Mammary epithelial cell (primary cell): ENCODE results near the gene DSC3.

Source experiments
- EZH2 ChIP-seq: IDR thresholded peaks from 2 replicates; pipeline ENCODE4 v1.6.1; 2012; ENCODE audit warnings: low read length, inconsistent platforms, borderline replicate concordance
- TF ChIP-seq, protein P1 (sequence below), 2 donors: IDR thresholded peaks in 1 of 2; conservative IDR thresholded peaks in 1 of 2; 2 replicates each; pipeline ENCODE4 v1.5.1; 2011 to 2012; ENCODE audit warnings: inconsistent platforms in 2 of 2, low read length in 2 of 2, mild to moderate bottlenecking in 2 of 2, control low read depth in 1 of 2, low read depth in 1 of 2; ENCODE audit not compliant: insufficient read depth in 1 of 2; ENCODE audit errors: extremely low read depth in 1 of 2

- TF ChIP-seq, protein P1, sequence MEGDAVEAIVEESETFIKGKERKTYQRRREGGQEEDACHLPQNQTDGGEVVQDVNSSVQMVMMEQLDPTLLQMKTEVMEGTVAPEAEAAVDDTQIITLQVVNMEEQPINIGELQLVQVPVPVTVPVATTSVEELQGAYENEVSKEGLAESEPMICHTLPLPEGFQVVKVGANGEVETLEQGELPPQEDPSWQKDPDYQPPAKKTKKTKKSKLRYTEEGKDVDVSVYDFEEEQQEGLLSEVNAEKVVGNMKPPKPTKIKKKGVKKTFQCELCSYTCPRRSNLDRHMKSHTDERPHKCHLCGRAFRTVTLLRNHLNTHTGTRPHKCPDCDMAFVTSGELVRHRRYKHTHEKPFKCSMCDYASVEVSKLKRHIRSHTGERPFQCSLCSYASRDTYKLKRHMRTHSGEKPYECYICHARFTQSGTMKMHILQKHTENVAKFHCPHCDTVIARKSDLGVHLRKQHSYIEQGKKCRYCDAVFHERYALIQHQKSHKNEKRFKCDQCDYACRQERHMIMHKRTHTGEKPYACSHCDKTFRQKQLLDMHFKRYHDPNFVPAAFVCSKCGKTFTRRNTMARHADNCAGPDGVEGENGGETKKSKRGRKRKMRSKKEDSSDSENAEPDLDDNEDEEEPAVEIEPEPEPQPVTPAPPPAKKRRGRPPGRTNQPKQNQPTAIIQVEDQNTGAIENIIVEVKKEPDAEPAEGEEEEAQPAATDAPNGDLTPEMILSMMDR (conservative IDR thresholded peaks at IDR 0.05 in 1 of 2, IDR thresholded peaks at IDR 0.05 in 1 of 2; ENCODE audit: extremely low read depth in 1 of 2, insufficient read depth in 1 of 2, low read depth in 1 of 2, low read length in 2 of 2) = no peak
- TF ChIP-seq EZH2 = no peak
These were observed 21.6 kb upstream of the DSC3 start for GRCh38 chr18:31064130-31064529.
